Activated T-cell treated with anti-CD3 and anti-CD28 coated beads, Interleukin-2, amount 50 U/mL, for 4 hours (primary cell): ENCODE measurements around the gene VEGFD. TPM values are rescaled to one million over a fixed set of nuclear protein-coding genes. Genes with fewer than 3 reads are reported as not detected.
A peak's percentile ranks its signal among the peaks of the same experiment; 100 is the strongest.
"Not testable (repeated sequence)": the region's sequence is repeated elsewhere in the genome, so short reads cannot be mapped to it uniquely, and the experiment has no call there.

Experiments
- ATAC-seq, 2 donors: fragments of 200-7000 bp; cut with Tn5 transposase; one replicate each; pipeline ENCODE4 v1.10.0; 2021
- DNase-seq: peaks from one replicate; pipeline ENCODE4 v3.0.0-alpha.2; 2020
- H3K27me3 Mint-ChIP-seq: one replicate; pipeline ENCODE4 v1.8.0; 2021; ENCODE audit warnings: low read depth, mixed read lengths
- H3K36me3 Mint-ChIP-seq: one replicate; pipeline ENCODE4 v1.8.0; 2022; ENCODE audit warnings: mixed read lengths; ENCODE audit not compliant: insufficient read depth
- H3K4me1 Mint-ChIP-seq: one replicate; pipeline ENCODE4 v1.8.0; 2021; ENCODE audit warnings: low read depth, mixed read lengths
- H3K4me3 Mint-ChIP-seq: one replicate; pipeline ENCODE4 v1.8.0; 2021; ENCODE audit warnings: mild to moderate bottlenecking, moderate library complexity, mixed read lengths
- H3K9me3 Mint-ChIP-seq: one replicate; pipeline ENCODE4 v1.8.0; 2021; ENCODE audit warnings: mixed read lengths
- total RNA-seq, 3 donors: library from RNA; stranded (reverse); gene quantifications; one replicate each; pipeline ENCODE4 v1.2.1, GENCODE V29; 2021

Gene VEGFD
- total RNA-seq, 3 donors from 2014 or later = not detected

GRCh38 chrX:15305899-15306298 lies 78.3 kb downstream of the VEGFD start:
- not testable (repeated sequence) for ATAC-seq, H3K36me3 Mint-ChIP-seq, H3K4me1 Mint-ChIP-seq, H3K9me3 Mint-ChIP-seq, DNase-seq, H3K27me3 Mint-ChIP-seq, H3K4me3 Mint-ChIP-seq

- no peaks in the 10 kb centered on the region for H3K27me3 Mint-ChIP-seq
- peaks cover 1% of the 10 kb centered on the region for H3K4me1 Mint-ChIP-seq
- no peak overlapping the region for H3K4me3 Mint-ChIP-seq
- no peaks in the 10 kb centered on the region for H3K9me3 Mint-ChIP-seq
- peak; percentile 27 to 54 for ATAC-seq
- DNase-seq = no peak
- no peaks in the 10 kb centered on the region for H3K36me3 Mint-ChIP-seq
These were observed 82.3 kb downstream of the VEGFD start for GRCh38 chrX:15301924-15302323.

GRCh38 chrX:15299941-15300851 lies 84.0 kb downstream of the VEGFD start:
- DNase-seq (no peak), ATAC-seq (no peak)
- Mint-ChIP-seq H3K9me3 (no peaks in the 10 kb centered on the region), H3K27me3 (no peaks in the 10 kb centered on the region), H3K4me1 (peaks cover 1% of the 10 kb centered on the region), H3K36me3 (no peaks in the 10 kb centered on the region), H3K4me3 (no peak overlapping the region)

- no peak for ATAC-seq
- peaks cover 1% of the 10 kb centered on the region for H3K4me1 Mint-ChIP-seq
These were observed 85.4 kb downstream of the VEGFD start for GRCh38 chrX:15298780-15299179.

GRCh38 chrX:15298201-15298600 lies 86.0 kb downstream of the VEGFD start:
- DNase-seq (no peak), ATAC-seq (no peak)
- no peaks in the 10 kb centered on the region for H3K27me3 Mint-ChIP-seq
- no peak overlapping the region for H3K4me3 Mint-ChIP-seq
- no peaks in the 10 kb centered on the region for H3K36me3 Mint-ChIP-seq
- no peaks in the 10 kb centered on the region for H3K9me3 Mint-ChIP-seq
- H3K4me1 Mint-ChIP-seq = peaks cover 1% of the 10 kb centered on the region

More at GRCh38 chrX:15298780-15299179, 85.4 kb downstream of the VEGFD start:
- Mint-ChIP-seq H3K9me3 (no peaks in the 10 kb centered on the region), H3K4me3 (no peak overlapping the region), H3K36me3 (no peaks in the 10 kb centered on the region), H3K27me3 (no peaks in the 10 kb centered on the region)
- DNase-seq = no peak

Other genes starting within 250 kb of the VEGFD start
- gene ASB9, start 114.3 kb downstream of the VEGFD start, total RNA-seq = under 1 TPM in 1 of 3 donors, not detected in 2; 0.27 TPM
- not detected for gene ASB11, start 68.8 kb downstream of the VEGFD start, total RNA-seq
- 10 to 100 TPM; 17.0 to 22.8 (median 17.5) TPM for gene PIGA, start 48.9 kb downstream of the VEGFD start, total RNA-seq
- 1 to 10 TPM in 2 of 3 donors, under 1 TPM in 1; 0.73 to 1.0 (median 1.0) TPM for gene PIR, start 108.9 kb upstream of the VEGFD start, total RNA-seq
- not detected for gene BMX, start 116.4 kb upstream of the VEGFD start, total RNA-seq
- under 1 TPM in 1 of 3 donors, not detected in 2; 0.14 TPM for gene ACE2, start 216.5 kb upstream of the VEGFD start, total RNA-seq